ENCODE measurements around the gene FIBIN. TPM values are rescaled to one million over a fixed set of nuclear protein-coding genes. Genes with fewer than 3 reads are reported as not detected.
A peak's percentile ranks its signal among the peaks of the same experiment; 100 is the strongest.
"Not testable (repeated sequence)": the region's sequence is repeated elsewhere in the genome, so short reads cannot be mapped to it uniquely, and the experiment has no call there.

The FIBIN gene
- total RNA-seq, 1 experiment from 2014 or later: 3.4 TPM

- H3K36me3 ChIP-seq: no peaks in the 10 kb centered on the region
- H3K27me3 ChIP-seq: no peaks in the 10 kb centered on the region
- no peak overlapping the region for H3K4me3 ChIP-seq
- no peak for DNase-seq
- H3K9me3 ChIP-seq: no peaks in the 10 kb centered on the region
Measured at GRCh38 chr11:26971961-26972360, 22.0 kb upstream of the FIBIN start.

GRCh38 chr11:26974069-26974783 is 19.7 kb upstream of the FIBIN start:
- no peaks in the 10 kb centered on the region for H3K27me3 ChIP-seq

GRCh38 chr11:26974996-26975395 is 18.9 kb upstream of the FIBIN start:
- no peaks in the 10 kb centered on the region for H3K27me3 ChIP-seq
- no peak for DNase-seq

More at GRCh38 chr11:26974069-26974783, 19.7 kb upstream of the FIBIN start:
- peak; percentile 68 for DNase-seq
- Histone ChIP-seq H3K36me3 (no peaks in the 10 kb centered on the region), H3K9me3 (no peaks in the 10 kb centered on the region; the same call in 1 of the 2 replicates), H3K4me3 (no peak overlapping the region)

GRCh38 chr11:26976389-26976788 is 17.5 kb upstream of the FIBIN start:
- no peaks in the 10 kb centered on the region for H3K36me3 ChIP-seq
- H3K9me3 ChIP-seq: no peaks in the 10 kb centered on the region; the same call in 1 of the 2 replicates
- H3K27me3 ChIP-seq: no peaks in the 10 kb centered on the region
- H3K4me3 ChIP-seq: no peak overlapping the region
- peak; percentile 71 for DNase-seq

More at GRCh38 chr11:26974996-26975395, 18.9 kb upstream of the FIBIN start:
- no peaks in the 10 kb centered on the region for H3K36me3 ChIP-seq
- H3K4me3 ChIP-seq: no peak overlapping the region
- H3K9me3 ChIP-seq: no peaks in the 10 kb centered on the region; the same call in 1 of the 2 replicates

- not testable (repeated sequence) for H3K27me3 ChIP-seq, H3K4me3 ChIP-seq, DNase-seq, H3K36me3 ChIP-seq, H3K9me3 ChIP-seq
Measured at GRCh38 chr11:26977209-26977608, 16.7 kb upstream of the FIBIN start.

- no peaks in the 10 kb centered on the region for H3K27me3 ChIP-seq
- H3K36me3 ChIP-seq: no peaks in the 10 kb centered on the region
- H3K9me3 ChIP-seq: no peaks in the 10 kb centered on the region; the same call in 1 of the 2 replicates
- no peak for DNase-seq
- no peak overlapping the region for H3K4me3 ChIP-seq
Measured at GRCh38 chr11:26983645-26984044, 10.3 kb upstream of the FIBIN start.

- no peak for DNase-seq
- Histone ChIP-seq H3K9me3 (no peaks in the 10 kb centered on the region; the same call in 1 of the 2 replicates), H3K36me3 (no peaks in the 10 kb centered on the region), H3K4me3 (no peak overlapping the region), H3K27me3 (no peaks in the 10 kb centered on the region)
Measured at GRCh38 chr11:26985470-26985869, 8.4 kb upstream of the FIBIN start.

GRCh38 chr11:26985943-26986342 is 8.0 kb upstream of the FIBIN start:
- H3K4me3 ChIP-seq: no peak overlapping the region
- DNase-seq: no peak
- H3K27me3 ChIP-seq: no peaks in the 10 kb centered on the region
- no peaks in the 10 kb centered on the region; the same call in 1 of the 2 replicates for H3K9me3 ChIP-seq
- no peaks in the 10 kb centered on the region for H3K36me3 ChIP-seq

GRCh38 chr11:26987272-26987671 is 6.6 kb upstream of the FIBIN start:
- H3K27me3 ChIP-seq: no peaks in the 10 kb centered on the region
- no peaks in the 10 kb centered on the region for H3K36me3 ChIP-seq
- H3K9me3 ChIP-seq: no peaks in the 10 kb centered on the region; the same call in 1 of the 2 replicates
- DNase-seq: no peak
- no peak overlapping the region for H3K4me3 ChIP-seq

GRCh38 chr11:26987731-26988130 is 6.2 kb upstream of the FIBIN start:
- no peak for DNase-seq
- no peak overlapping the region for H3K4me3 ChIP-seq
- no peaks in the 10 kb centered on the region; the same call in 1 of the 2 replicates for H3K9me3 ChIP-seq
- H3K27me3 ChIP-seq: no peaks in the 10 kb centered on the region
- H3K36me3 ChIP-seq: no peaks in the 10 kb centered on the region

GRCh38 chr11:26992031-26992541 is 1.8 kb upstream of the FIBIN start:
- Histone ChIP-seq H3K27me3 (no peaks in the 10 kb centered on the region), H3K36me3 (no peaks in the 10 kb centered on the region), H3K9me3 (no peaks in the 10 kb centered on the region), H3K4me3 (no peak overlapping the region)
- DNase-seq: no peak

GRCh38 chr11:26994631-26995095 is 751 bp downstream of the FIBIN start:
- H3K36me3 ChIP-seq: no peaks in the 10 kb centered on the region
- H3K27me3 ChIP-seq: no peaks in the 10 kb centered on the region
- DNase-seq: no peak
- H3K9me3 ChIP-seq: no peaks in the 10 kb centered on the region
- peak overlapping the region; percentile 41 for H3K4me3 ChIP-seq

GRCh38 chr11:26995701-26996460 is 2.0 kb downstream of the FIBIN start:
- Histone ChIP-seq H3K4me3 (no peak overlapping the region), H3K27me3 (no peaks in the 10 kb centered on the region), H3K9me3 (no peaks in the 10 kb centered on the region), H3K36me3 (no peaks in the 10 kb centered on the region)
- DNase-seq: no peak

- H3K4me3 ChIP-seq: no peak overlapping the region
- no peaks in the 10 kb centered on the region for H3K27me3 ChIP-seq
- no peaks in the 10 kb centered on the region for H3K9me3 ChIP-seq
- H3K36me3 ChIP-seq: no peaks in the 10 kb centered on the region
- DNase-seq: no peak
Measured at GRCh38 chr11:26997378-26997777, 3.5 kb downstream of the FIBIN start.

- not testable (repeated sequence) for H3K9me3 ChIP-seq, H3K36me3 ChIP-seq, H3K4me3 ChIP-seq, H3K27me3 ChIP-seq
- DNase-seq: peak; percentile 80
Measured at GRCh38 chr11:27001136-27001730, 7.3 kb downstream of the FIBIN start.

GRCh38 chr11:27002431-27002830 is 8.5 kb downstream of the FIBIN start:
- no peaks in the 10 kb centered on the region for H3K36me3 ChIP-seq
- no peak for DNase-seq
- no peaks in the 10 kb centered on the region for H3K9me3 ChIP-seq
- H3K27me3 ChIP-seq: no peaks in the 10 kb centered on the region
- H3K4me3 ChIP-seq: no peak overlapping the region

GRCh38 chr11:27002838-27003237 is 8.9 kb downstream of the FIBIN start:
- Histone ChIP-seq H3K27me3 (no peaks in the 10 kb centered on the region), H3K9me3 (no peaks in the 10 kb centered on the region), H3K4me3 (no peak overlapping the region), H3K36me3 (no peaks in the 10 kb centered on the region)
- DNase-seq: no peak
